ENCODE data around the gene ATP2B3.

ATP2B3 gene

DNA sequence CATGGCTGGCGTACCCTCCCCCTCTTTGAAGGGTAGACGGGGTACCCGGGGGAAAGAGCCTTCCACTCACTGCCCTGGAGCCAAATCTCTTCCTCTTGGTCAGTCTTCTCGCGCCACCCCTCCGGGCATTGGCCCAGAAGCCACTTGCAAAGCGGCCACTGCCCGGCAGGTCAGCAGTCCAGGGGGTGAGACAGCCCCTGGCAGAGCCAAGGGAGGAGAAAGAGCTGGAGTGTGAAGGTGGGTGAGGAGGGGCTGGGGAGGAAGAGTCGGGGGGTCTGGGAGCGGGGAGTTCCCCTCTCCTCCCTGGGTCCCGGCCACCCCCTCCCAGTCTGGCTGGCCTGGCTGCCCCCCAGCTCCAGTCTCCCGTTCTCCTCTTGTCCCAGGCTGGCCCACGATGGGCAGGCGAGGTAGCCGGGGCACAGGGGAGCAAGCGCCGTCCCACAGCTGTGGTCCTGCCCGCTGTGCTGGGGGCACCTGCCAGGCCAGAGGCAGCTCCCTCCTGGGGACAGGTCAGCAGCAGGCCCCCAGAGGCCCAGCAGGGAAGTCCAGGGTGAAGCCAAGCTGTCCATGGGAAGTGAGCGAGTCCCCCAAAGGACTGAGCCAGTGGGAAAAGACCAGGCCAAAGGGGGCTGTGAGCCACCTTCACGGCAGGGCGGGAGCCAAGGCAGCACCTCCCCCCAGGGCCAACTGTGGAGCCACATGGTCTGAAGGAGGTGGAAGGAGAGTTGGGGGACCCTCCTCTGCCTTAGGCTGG is 108.0 kb downstream of the ATP2B3 start:
- H3K4me3 ChIP-seq (ENCODE audit: low read depth in 1 of 2, low read length in 2 of 2) = no peak overlapping the region
- no peaks in the 10 kb centered on the region for H3K9me3 ChIP-seq (ENCODE audit: control insufficient read depth in 1 of 2, low read length in 2 of 2)
- H3K36me3 ChIP-seq (ENCODE audit: control insufficient read depth in 1 of 2, insufficient read depth in 2 of 2, low read length in 2 of 2) = no peaks in the 10 kb centered on the region
- H3K27me3 ChIP-seq (ENCODE audit: low read depth, low read length) = no peaks in the 10 kb centered on the region
- H3K4me1 ChIP-seq (ENCODE audit: control insufficient read depth in 1 of 2, insufficient read depth in 2 of 2, low read length in 2 of 2) = no peaks in the 10 kb centered on the region
- no peak overlapping the region for H3K27ac ChIP-seq (ENCODE audit: low read length)

DNA sequence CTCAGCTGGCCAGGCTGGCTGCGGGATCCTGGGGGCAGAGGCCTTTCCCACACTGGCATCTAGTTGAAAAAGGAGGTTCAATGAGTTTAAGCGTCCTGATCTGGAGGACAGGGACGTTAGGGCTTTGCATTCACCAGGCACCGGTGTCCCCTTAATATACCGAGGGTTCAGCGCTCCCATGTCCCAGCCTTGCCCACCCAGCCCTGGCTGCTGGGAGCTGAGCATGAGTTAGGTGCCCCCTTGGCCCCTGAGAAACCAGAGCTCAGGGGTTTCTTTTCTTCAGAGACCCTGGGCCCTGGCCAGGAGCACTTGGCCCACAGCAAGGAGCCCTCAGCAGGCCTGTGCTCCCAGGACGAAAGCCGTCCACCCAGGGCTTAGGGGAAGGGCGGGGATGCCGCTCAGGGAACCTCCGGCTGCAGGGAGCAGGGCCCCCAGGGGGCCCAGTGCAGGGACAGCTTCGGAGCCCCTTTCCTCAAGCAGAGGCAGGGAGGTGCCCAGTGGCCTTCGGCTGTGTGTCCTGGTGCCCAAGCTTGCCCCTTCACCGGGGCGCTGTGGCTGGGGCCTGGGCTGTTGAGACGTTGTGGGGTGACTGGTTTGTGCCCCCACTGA is 108.7 kb downstream of the ATP2B3 start:
- Histone ChIP-seq H3K9me3 (ENCODE audit: control insufficient read depth in 1 of 2, low read length in 2 of 2) (no peaks in the 10 kb centered on the region), H3K27ac (ENCODE audit: low read length) (no peak overlapping the region), H3K4me3 (ENCODE audit: low read depth in 1 of 2, low read length in 2 of 2) (no peak overlapping the region), H3K36me3 (ENCODE audit: control insufficient read depth in 1 of 2, insufficient read depth in 2 of 2, low read length in 2 of 2) (no peaks in the 10 kb centered on the region), H3K4me1 (ENCODE audit: control insufficient read depth in 1 of 2, insufficient read depth in 2 of 2, low read length in 2 of 2) (no peaks in the 10 kb centered on the region), H3K27me3 (ENCODE audit: low read depth, low read length) (no peaks in the 10 kb centered on the region)

DNA sequence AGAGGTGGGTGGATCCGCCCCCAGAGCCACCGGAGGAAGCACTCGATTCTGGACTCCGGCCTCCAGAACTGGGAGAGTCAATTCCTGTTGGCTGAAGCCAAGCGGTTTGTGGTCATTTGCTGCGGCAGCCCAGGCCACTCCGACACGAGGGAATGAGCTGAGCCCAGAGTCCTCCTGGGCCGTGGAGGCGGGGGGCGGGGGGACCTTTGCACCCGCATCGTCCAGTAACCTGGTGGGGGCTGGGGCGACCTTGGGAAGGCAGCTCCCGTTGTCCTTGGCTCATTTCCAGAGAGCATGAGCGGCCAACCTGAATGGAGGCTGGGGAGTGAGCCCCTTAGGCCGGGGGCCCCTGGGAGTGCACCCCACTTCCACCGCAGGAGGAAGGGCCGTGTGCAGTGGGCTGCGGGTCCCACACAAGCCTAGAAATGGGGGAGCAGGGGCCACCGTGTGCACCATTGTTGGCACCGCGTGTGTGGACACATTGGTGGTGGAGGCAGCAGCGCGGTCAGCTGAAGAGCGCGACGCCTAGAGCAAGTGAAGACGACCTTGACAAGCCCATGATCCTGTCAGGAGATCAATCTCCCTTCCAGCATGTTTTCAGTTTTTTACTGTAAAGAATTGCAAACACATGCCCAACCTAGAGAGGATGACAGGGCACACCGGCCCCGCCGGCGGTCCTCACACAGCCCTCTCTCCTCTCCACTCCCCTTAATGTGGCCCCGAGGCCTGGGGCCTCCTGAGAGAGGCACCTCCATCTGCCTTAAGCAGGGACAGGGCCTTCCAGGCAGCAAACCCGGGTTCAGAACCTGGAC is 109.6 kb downstream of the ATP2B3 start:
- H3K27ac ChIP-seq (ENCODE audit: low read length) = no peak overlapping the region
- H3K4me1 ChIP-seq (ENCODE audit: control insufficient read depth in 1 of 2, insufficient read depth in 2 of 2, low read length in 2 of 2) = no peaks in the 10 kb centered on the region
- H3K36me3 ChIP-seq (ENCODE audit: control insufficient read depth in 1 of 2, insufficient read depth in 2 of 2, low read length in 2 of 2) = no peaks in the 10 kb centered on the region
- H3K27me3 ChIP-seq (ENCODE audit: low read depth, low read length) = no peaks in the 10 kb centered on the region
- no peak overlapping the region for H3K4me3 ChIP-seq (ENCODE audit: low read depth in 1 of 2, low read length in 2 of 2)
- H3K9me3 ChIP-seq (ENCODE audit: control insufficient read depth in 1 of 2, low read length in 2 of 2) = no peaks in the 10 kb centered on the region

DNA sequence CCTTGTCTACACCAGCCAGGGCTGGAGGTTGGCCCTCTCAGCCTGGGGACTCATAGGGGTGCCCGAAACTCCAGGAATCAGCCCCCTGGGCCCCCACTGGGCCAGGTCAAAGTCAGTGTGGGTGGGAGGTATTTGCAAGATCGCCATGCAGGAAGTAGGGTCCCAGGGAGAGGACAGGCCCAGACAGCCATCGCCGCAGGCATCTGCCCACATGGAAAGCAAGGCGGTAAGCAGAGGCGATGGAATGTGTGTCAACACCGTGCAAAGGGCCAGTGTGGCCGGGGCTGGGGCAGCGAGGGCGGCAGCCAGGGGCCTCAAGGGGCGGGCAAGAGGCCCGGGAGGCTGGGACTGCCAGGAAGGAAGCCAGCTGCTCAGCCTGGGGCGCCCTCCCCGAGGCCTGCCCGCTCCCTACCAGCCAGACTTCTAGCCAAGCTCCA is 110.3 kb downstream of the ATP2B3 start:
- Histone ChIP-seq H3K27ac (ENCODE audit: low read length) (no peak overlapping the region), H3K4me3 (ENCODE audit: low read depth in 1 of 2, low read length in 2 of 2) (no peak overlapping the region), H3K36me3 (ENCODE audit: control insufficient read depth in 1 of 2, insufficient read depth in 2 of 2, low read length in 2 of 2) (no peaks in the 10 kb centered on the region), H3K9me3 (ENCODE audit: control insufficient read depth in 1 of 2, low read length in 2 of 2) (no peaks in the 10 kb centered on the region), H3K4me1 (ENCODE audit: control insufficient read depth in 1 of 2, insufficient read depth in 2 of 2, low read length in 2 of 2) (no peaks in the 10 kb centered on the region), H3K27me3 (ENCODE audit: low read depth, low read length) (no peaks in the 10 kb centered on the region)

DNA sequence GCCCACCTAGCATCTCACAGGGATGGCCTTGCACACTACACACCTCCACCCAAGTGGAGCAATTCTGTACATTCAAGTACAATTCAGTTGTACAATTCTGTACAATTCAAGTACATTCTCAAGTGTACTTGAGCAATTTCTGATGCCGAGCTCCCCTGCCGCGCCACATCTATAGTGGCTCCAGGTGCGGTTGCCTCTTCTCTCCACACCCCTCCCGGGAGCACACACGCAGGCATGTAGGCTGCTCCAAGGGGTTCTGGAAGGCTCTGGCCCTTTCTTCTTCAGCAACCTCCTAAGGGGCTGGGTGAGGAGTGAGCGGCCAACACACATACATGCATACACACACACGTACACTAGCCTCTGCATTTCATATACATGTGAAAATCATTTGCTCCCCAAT is 110.7 kb downstream of the ATP2B3 start:
- no peaks in the 10 kb centered on the region for H3K9me3 ChIP-seq (ENCODE audit: control insufficient read depth in 1 of 2, low read length in 2 of 2)
- H3K36me3 ChIP-seq (ENCODE audit: control insufficient read depth in 1 of 2, insufficient read depth in 2 of 2, low read length in 2 of 2) = no peaks in the 10 kb centered on the region
- H3K4me1 ChIP-seq (ENCODE audit: control insufficient read depth in 1 of 2, insufficient read depth in 2 of 2, low read length in 2 of 2) = no peaks in the 10 kb centered on the region
- no peak overlapping the region for H3K4me3 ChIP-seq (ENCODE audit: low read depth in 1 of 2, low read length in 2 of 2)
- no peak overlapping the region for H3K27ac ChIP-seq (ENCODE audit: low read length)
- H3K27me3 ChIP-seq (ENCODE audit: low read depth, low read length) = no peaks in the 10 kb centered on the region

DNA sequence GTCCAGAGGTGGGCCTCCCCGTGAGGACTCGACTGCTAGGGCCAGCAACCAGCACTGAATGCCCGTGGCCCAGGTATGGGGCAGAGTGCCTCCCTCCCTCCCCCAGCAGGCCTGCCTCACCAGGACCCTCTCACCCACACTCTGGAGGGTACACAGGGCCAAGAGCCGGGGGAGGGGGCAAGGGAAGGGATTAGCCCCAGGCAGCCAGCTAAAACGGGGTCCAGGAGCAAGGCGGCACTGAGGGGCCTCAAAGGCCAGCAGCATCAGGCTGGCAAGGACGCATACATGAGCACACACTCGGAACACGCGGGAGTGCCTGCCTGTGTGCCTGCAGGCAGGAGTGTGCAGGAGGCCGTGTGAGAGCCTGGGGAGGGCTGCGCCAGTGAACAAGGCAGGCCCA is 111.2 kb downstream of the ATP2B3 start:
- Histone ChIP-seq H3K27me3 (ENCODE audit: low read depth, low read length) (no peaks in the 10 kb centered on the region), H3K27ac (ENCODE audit: low read length) (no peak overlapping the region), H3K4me3 (ENCODE audit: low read depth in 1 of 2, low read length in 2 of 2) (no peak overlapping the region), H3K4me1 (ENCODE audit: control insufficient read depth in 1 of 2, insufficient read depth in 2 of 2, low read length in 2 of 2) (no peaks in the 10 kb centered on the region), H3K36me3 (ENCODE audit: control insufficient read depth in 1 of 2, insufficient read depth in 2 of 2, low read length in 2 of 2) (no peaks in the 10 kb centered on the region), H3K9me3 (ENCODE audit: control insufficient read depth in 1 of 2, low read length in 2 of 2) (no peaks in the 10 kb centered on the region)

DNA sequence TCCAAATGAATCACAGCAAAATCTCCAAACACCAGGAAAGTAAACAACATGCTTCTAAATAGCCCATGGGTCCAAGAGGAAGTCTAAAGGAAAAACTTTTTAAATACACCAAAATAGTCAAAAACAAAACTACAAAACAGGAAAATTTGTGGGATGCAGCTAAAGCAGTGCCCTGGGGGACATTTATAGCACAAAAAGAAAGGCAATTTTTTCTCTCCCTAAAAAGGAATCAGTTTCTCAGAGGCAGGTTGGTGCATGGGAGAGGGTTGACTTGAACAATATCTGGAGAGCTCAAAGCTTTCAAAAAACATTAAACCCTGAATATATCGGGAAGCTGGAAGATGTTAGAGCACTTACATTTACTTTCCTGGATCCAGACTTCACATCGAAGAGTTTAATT is 113.9 kb downstream of the ATP2B3 start:
- no peak overlapping the region for H3K4me3 ChIP-seq (ENCODE audit: low read depth in 1 of 2, low read length in 2 of 2)
- peaks cover 0 to 6% of the 10 kb centered on the region in 2 donors for H3K4me1 ChIP-seq (ENCODE audit: control insufficient read depth in 1 of 2, insufficient read depth in 2 of 2, low read length in 2 of 2)
- no peaks in the 10 kb centered on the region for H3K9me3 ChIP-seq (ENCODE audit: control insufficient read depth in 1 of 2, low read length in 2 of 2)
- no peaks in the 10 kb centered on the region for H3K27me3 ChIP-seq (ENCODE audit: low read depth, low read length)
- H3K36me3 ChIP-seq (ENCODE audit: control insufficient read depth in 1 of 2, insufficient read depth in 2 of 2, low read length in 2 of 2) = no peaks in the 10 kb centered on the region
- H3K27ac ChIP-seq (ENCODE audit: low read length) = no peak overlapping the region

DNA sequence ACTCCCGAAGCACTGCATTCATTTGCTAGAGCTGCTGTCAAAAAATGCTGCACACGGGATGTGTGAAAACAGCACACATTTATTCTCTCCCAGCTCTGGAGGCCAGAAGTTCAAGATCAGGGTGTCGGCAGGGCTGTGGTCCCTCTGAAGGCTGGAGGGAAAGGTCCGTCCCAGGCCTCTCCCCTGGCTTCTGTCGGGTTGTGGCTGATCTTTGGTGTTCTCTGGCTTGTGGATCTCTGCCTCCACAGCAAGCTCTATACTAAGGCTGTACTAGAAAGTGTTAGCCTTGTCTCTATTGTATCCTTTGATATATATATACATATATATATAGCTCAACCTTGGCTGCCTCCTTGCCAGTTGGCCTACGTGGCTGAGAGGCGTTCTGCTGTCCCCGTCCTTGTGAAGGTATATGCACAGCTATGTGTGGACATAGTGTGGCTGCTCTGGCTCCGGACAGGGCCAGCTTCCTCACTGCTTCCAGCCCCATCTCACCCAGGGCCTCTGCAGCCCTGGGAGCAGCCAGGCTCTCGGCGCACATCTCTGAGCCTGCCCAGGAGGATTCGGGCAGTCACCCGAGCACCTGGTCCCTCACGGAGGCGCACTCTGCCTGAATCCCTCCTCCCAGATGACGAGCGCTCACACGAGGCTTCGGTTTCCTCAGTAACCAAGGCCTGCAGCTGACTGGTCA is 114.6 kb downstream of the ATP2B3 start:
- no peaks in the 10 kb centered on the region for H3K36me3 ChIP-seq (ENCODE audit: control insufficient read depth in 1 of 2, insufficient read depth in 2 of 2, low read length in 2 of 2)
- H3K27me3 ChIP-seq (ENCODE audit: low read depth, low read length) = no peaks in the 10 kb centered on the region
- H3K4me1 ChIP-seq (ENCODE audit: control insufficient read depth in 1 of 2, insufficient read depth in 2 of 2, low read length in 2 of 2) = peaks cover 0 to 6% of the 10 kb centered on the region in 2 donors
- H3K9me3 ChIP-seq (ENCODE audit: control insufficient read depth in 1 of 2, low read length in 2 of 2) = no peaks in the 10 kb centered on the region
- no peak overlapping the region for H3K27ac ChIP-seq (ENCODE audit: low read length)
- no peak overlapping the region for H3K4me3 ChIP-seq (ENCODE audit: low read depth in 1 of 2, low read length in 2 of 2)
